OCI-LY3 (cell line): ENCODE results near the gene PTGDR.

ENCODE experiments used
- EZH2phosphoT487 ChIP-seq: fragments of 200-600 bp; shearing (Covaris generic); IDR thresholded peaks from 2 replicates; pipeline ENCODE4 v1.6.1; 2018; ENCODE audit warnings: antibody characterized with exemption, mixed run types, low read depth
- TF ChIP-seq, protein P1 (sequence below): fragments of 200-600, 300-600 bp; sonication (generic); IDR thresholded peaks from 2 replicates; pipeline ENCODE4 v1.5.1; 2014; ENCODE audit warnings: antibody characterized with exemption, low read length, low read depth

DNA sequence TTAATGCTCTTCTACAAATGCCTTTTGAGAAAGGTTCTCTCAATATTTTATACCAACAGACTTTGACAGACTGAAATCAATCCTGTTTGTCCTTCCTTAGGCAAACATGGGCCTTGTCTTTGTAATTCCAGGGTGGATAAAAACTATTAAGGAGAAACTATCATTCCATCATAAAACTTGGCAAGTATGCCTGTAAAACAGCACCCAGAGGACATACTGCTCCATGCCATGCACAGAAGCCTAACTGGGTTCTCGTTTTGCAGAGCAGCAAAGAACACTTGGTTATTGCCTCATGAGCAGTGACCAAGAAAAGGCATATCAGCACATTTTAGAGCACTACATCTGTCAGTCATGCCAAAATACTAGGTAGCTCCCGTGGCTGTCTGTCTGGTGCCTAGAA is 33.8 kb upstream of the PTGDR start:
- TF ChIP-seq, protein P1, sequence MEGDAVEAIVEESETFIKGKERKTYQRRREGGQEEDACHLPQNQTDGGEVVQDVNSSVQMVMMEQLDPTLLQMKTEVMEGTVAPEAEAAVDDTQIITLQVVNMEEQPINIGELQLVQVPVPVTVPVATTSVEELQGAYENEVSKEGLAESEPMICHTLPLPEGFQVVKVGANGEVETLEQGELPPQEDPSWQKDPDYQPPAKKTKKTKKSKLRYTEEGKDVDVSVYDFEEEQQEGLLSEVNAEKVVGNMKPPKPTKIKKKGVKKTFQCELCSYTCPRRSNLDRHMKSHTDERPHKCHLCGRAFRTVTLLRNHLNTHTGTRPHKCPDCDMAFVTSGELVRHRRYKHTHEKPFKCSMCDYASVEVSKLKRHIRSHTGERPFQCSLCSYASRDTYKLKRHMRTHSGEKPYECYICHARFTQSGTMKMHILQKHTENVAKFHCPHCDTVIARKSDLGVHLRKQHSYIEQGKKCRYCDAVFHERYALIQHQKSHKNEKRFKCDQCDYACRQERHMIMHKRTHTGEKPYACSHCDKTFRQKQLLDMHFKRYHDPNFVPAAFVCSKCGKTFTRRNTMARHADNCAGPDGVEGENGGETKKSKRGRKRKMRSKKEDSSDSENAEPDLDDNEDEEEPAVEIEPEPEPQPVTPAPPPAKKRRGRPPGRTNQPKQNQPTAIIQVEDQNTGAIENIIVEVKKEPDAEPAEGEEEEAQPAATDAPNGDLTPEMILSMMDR = no peak
- no peak for TF ChIP-seq EZH2phosphoT487
